Neural cell (in vitro differentiated cells): ENCODE data around the gene MTFMT. TPM values are rescaled to one million over a fixed set of nuclear protein-coding genes. Genes with fewer than 3 reads are reported as not detected.

Experiments used
- H2AFZ ChIP-seq: fragments of 200-600, 300-800 bp; sonication (generic), shearing (Covaris generic); 2 replicates; pipeline ENCODE4 v1.6.0; 2014; ENCODE audit warnings: low read depth, mild to moderate bottlenecking, antibody characterized with exemption, low read length, moderate library complexity
- H3F3A ChIP-seq: fragments of 200-600 bp; shearing (Covaris generic); 2 replicates; pipeline ENCODE4 v1.6.1; 2016; ENCODE audit warnings: mild to moderate bottlenecking, moderate library complexity, mixed read lengths, antibody characterized with exemption, low read length; ENCODE audit not compliant: insufficient read depth, poor library complexity, severe bottlenecking
- H3K27ac ChIP-seq: fragments of 200-600, 300-800 bp; sonication (generic), shearing (Covaris generic); 2 replicates; pipeline ENCODE4 v1.5.1; 2014; ENCODE audit warnings: mild to moderate bottlenecking, low read length, moderate library complexity
- H3K27me3 ChIP-seq: fragments of 300-800, 200-600 bp; sonication (generic), shearing (Covaris generic); 2 replicates; pipeline ENCODE4 v1.6.0; 2014; ENCODE audit warnings: mild to moderate bottlenecking, low read depth, low read length, moderate library complexity; ENCODE audit not compliant: insufficient read depth
- H3K36me3 ChIP-seq: fragments of 300-800, 200-600 bp; sonication (generic), shearing (Covaris generic); 2 replicates; pipeline ENCODE4 v1.5.1; 2014; ENCODE audit warnings: mild to moderate bottlenecking, antibody characterized with exemption, low read length, moderate library complexity; ENCODE audit not compliant: insufficient read depth
- H3K4me2 ChIP-seq: fragments of 300-800, 200-600 bp; sonication (generic), shearing (Covaris generic); 2 replicates; pipeline ENCODE4 v1.6.0; 2014; ENCODE audit warnings: mild to moderate bottlenecking, low read length
- H3K4me3 ChIP-seq: fragments of 300-800, 200-600 bp; sonication (generic), shearing (Covaris generic); 2 replicates; pipeline ENCODE4 v1.5.1; 2014; ENCODE audit warnings: mild to moderate bottlenecking, low read length, moderate library complexity
- H3K79me2 ChIP-seq: fragments of 200-600 bp; shearing (Covaris generic); replicated peaks from 2 replicates; pipeline ENCODE4 v1.6.0; 2014; ENCODE audit warnings: mild to moderate bottlenecking, low read length, moderate library complexity; ENCODE audit not compliant: insufficient read depth
- H3K9ac ChIP-seq: fragments of 300-800, 200-600 bp; sonication (generic), shearing (Covaris generic); 2 replicates; pipeline ENCODE4 v1.6.1; 2016; ENCODE audit warnings: mild to moderate bottlenecking, low read length, mixed read lengths
- H3K9me2 ChIP-seq: fragments of 200-600 bp; shearing (Covaris generic); 2 replicates; pipeline ENCODE4 v1.6.1; 2016; ENCODE audit warnings: mild to moderate bottlenecking, low read length, mixed read lengths; ENCODE audit not compliant: insufficient read depth
- H3K9me3 ChIP-seq: fragments of 200-600, 300-800 bp; sonication (generic), shearing (Covaris generic); 2 replicates; pipeline ENCODE4 v1.6.1; 2016; ENCODE audit warnings: mild to moderate bottlenecking, mixed run types, low read length, moderate library complexity, mixed read lengths
- H4K20me1 ChIP-seq: fragments of 200-600 bp; shearing (Covaris generic); 2 replicates; pipeline ENCODE4 v1.6.1; 2016; ENCODE audit warnings: mild to moderate bottlenecking, mixed run types; ENCODE audit not compliant: insufficient read depth
- CTCF ChIP-seq: fragments of 450-650 bp; IDR thresholded peaks from 2 replicates; pipeline ENCODE4 v1.5.1; 2014; ENCODE audit warnings: antibody characterized with exemption, mild to moderate bottlenecking, moderate library complexity; ENCODE audit not compliant: poor library complexity, severe bottlenecking
- EP300 ChIP-seq: fragments of 450-650 bp; conservative IDR thresholded peaks from 2 replicates; pipeline ENCODE4 v1.6.1; 2014; ENCODE audit warnings: antibody characterized with exemption, mild to moderate bottlenecking, moderate library complexity; ENCODE audit not compliant: poor library complexity, severe bottlenecking
- EZH2 ChIP-seq: fragments of 200-600, 300-800 bp; shearing (Covaris generic), sonication (generic); IDR thresholded peaks from 2 replicates; pipeline ENCODE4 v1.6.1; 2014; ENCODE audit warnings: antibody characterized with exemption, low read length, borderline replicate concordance, mild to moderate bottlenecking; ENCODE audit not compliant: insufficient read depth, poor library complexity, severe bottlenecking
- MXI1 ChIP-seq: fragments of 450-650 bp; conservative IDR thresholded peaks from 2 replicates; pipeline ENCODE4 v1.6.1; 2014; ENCODE audit warnings: antibody characterized with exemption, mild to moderate bottlenecking; ENCODE audit not compliant: poor library complexity, severe bottlenecking
- POLR2AphosphoS5 ChIP-seq: IDR thresholded peaks from 2 replicates; pipeline ENCODE4 v1.6.1; 2012
- RAD21 ChIP-seq: fragments of 450-650 bp; conservative IDR thresholded peaks from 2 replicates; pipeline ENCODE4 v1.6.1; 2014; ENCODE audit warnings: antibody characterized with exemption, mild to moderate bottlenecking, moderate library complexity
- REST ChIP-seq: IDR thresholded peaks from 2 replicates; pipeline ENCODE4 v1.6.1; 2012; ENCODE audit warnings: borderline replicate concordance
- SMC3 ChIP-seq: fragments of 450-650 bp; conservative IDR thresholded peaks from 2 replicates; pipeline ENCODE4 v1.6.1; 2014; ENCODE audit warnings: antibody characterized with exemption, mild to moderate bottlenecking, moderate library complexity; ENCODE audit not compliant: poor library complexity
- TAF1 ChIP-seq: IDR thresholded peaks from 2 replicates; pipeline ENCODE4 v1.6.1; 2012; ENCODE audit warnings: low read depth
- polyA plus RNA-seq: library from polyadenylated mRNA; depleted of rRNA; stranded (reverse); fragments of >200 nt; gene quantifications from 2 replicates; pipeline ENCODE4 v1.2.3, GENCODE V29; 2014

Gene MTFMT
- polyA plus RNA-seq, 1 donor from 2014 or later = 21.3 TPM

- Histone ChIP-seq H3F3A (no peaks in the 10 kb centered on the region), H3K4me2 (no peak overlapping the region), H3K9me2 (no peaks in the 10 kb centered on the region), H4K20me1 (no peaks in the 10 kb centered on the region), H3K27ac (no peak overlapping the region), H3K27me3 (no peaks in the 10 kb centered on the region), H3K36me3 (no peaks in the 10 kb centered on the region), H3K9ac (no peak overlapping the region), H3K9me3 (no peaks in the 10 kb centered on the region), H3K79me2 (peaks cover 3% of the 10 kb centered on the region), H2AFZ (no peak overlapping the region), H3K4me3 (no peak overlapping the region)
- no peak for TF ChIP-seq MXI1
Measured at GRCh38 chr15:64993290-64993689, 36.1 kb downstream of the MTFMT start.

- TF ChIP-seq MXI1 (no peak), EZH2 (no peak), REST (no peak), CTCF (no peak), POLR2AphosphoS5 (no peak), RAD21 (no peak), EP300 (no peak), TAF1 (no peak)
- Histone ChIP-seq H3K9me2 (no peaks in the 10 kb centered on the region), H3K4me2 (no peak overlapping the region), H3K9ac (no peak overlapping the region), H3K9me3 (no peaks in the 10 kb centered on the region), H3K79me2 (peaks cover 12% of the 10 kb centered on the region), H3K4me3 (no peak overlapping the region), H3K36me3 (peaks cover 3% of the 10 kb centered on the region), H3F3A (no peaks in the 10 kb centered on the region), H3K27ac (no peak overlapping the region), H4K20me1 (no peaks in the 10 kb centered on the region), H3K27me3 (no peaks in the 10 kb centered on the region), H2AFZ (no peak overlapping the region)
Measured at GRCh38 chr15:64991536-64992135, 37.8 kb downstream of the MTFMT start.

- TF ChIP-seq SMC3 (no peak), REST (no peak), MXI1 (no peak)
- peak overlapping the region; percentile 65 for H3K27ac ChIP-seq
- H3K4me3 ChIP-seq = peak overlapping the region; percentile 87
- peaks cover 14% of the 10 kb centered on the region for H3K79me2 ChIP-seq
- no peaks in the 10 kb centered on the region for H3K9me3 ChIP-seq
- H3K4me2 ChIP-seq = peak overlapping the region; percentile 96
- H3K27me3 ChIP-seq = no peaks in the 10 kb centered on the region
- no peaks in the 10 kb centered on the region for H4K20me1 ChIP-seq
- H2AFZ ChIP-seq = peak overlapping the region; percentile 36
- no peaks in the 10 kb centered on the region for H3F3A ChIP-seq
- peaks cover 3% of the 10 kb centered on the region for H3K36me3 ChIP-seq
- peak overlapping the region; percentile 81 for H3K9ac ChIP-seq
- no peaks in the 10 kb centered on the region for H3K9me2 ChIP-seq
Measured at GRCh38 chr15:64990168-64990470, 39.3 kb downstream of the MTFMT start.
